WERI-Rb-1 (cell line): ENCODE measurements around the gene SEC14L3.
A peak's percentile ranks its signal among the peaks of the same experiment; 100 is the strongest.

Source experiments
- DNase-seq: peaks from one replicate; pipeline ENCODE4 v3.0.0-alpha.2; 2020
- H3K27ac ChIP-seq: fragments of 250-450 bp; sonication (Bioruptor Pico); 2 replicates; pipeline ENCODE4 v1.5.1; 2020; ENCODE audit warnings: mild to moderate bottlenecking, moderate library complexity
- H3K27me3 ChIP-seq: fragments of 250-450 bp; sonication (Bioruptor Pico); 2 replicates; pipeline ENCODE4 v1.5.1; 2021; ENCODE audit warnings: mild to moderate bottlenecking, low read depth, moderate library complexity; ENCODE audit not compliant: insufficient read depth, severe bottlenecking
- H3K36me3 ChIP-seq: fragments of 250-450 bp; sonication (Bioruptor Pico); 2 replicates; pipeline ENCODE4 v1.5.1; 2020; ENCODE audit warnings: mild to moderate bottlenecking, moderate library complexity
- H3K4me3 ChIP-seq: 2 replicates; pipeline ENCODE4 v1.5.1; 2011; ENCODE audit warnings: low read depth, mild to moderate bottlenecking, control low read depth, low read length
- H3K9me3 ChIP-seq: fragments of 250-450 bp; sonication (Bioruptor Pico); 2 replicates; pipeline ENCODE4 v1.5.1; 2021; ENCODE audit warnings: mild to moderate bottlenecking, moderate library complexity; ENCODE audit not compliant: severe bottlenecking
- CTCF ChIP-seq: IDR thresholded peaks from 2 replicates; pipeline ENCODE4 v1.5.1; 2011; ENCODE audit warnings: low read depth, mild to moderate bottlenecking, control low read depth, inconsistent platforms, low read length

SEC14L3 gene

GRCh38 chr22:30447656-30448055 lies 24.2 kb downstream of the SEC14L3 start:
- no peak for TF ChIP-seq CTCF
- no peak for DNase-seq

DNA sequence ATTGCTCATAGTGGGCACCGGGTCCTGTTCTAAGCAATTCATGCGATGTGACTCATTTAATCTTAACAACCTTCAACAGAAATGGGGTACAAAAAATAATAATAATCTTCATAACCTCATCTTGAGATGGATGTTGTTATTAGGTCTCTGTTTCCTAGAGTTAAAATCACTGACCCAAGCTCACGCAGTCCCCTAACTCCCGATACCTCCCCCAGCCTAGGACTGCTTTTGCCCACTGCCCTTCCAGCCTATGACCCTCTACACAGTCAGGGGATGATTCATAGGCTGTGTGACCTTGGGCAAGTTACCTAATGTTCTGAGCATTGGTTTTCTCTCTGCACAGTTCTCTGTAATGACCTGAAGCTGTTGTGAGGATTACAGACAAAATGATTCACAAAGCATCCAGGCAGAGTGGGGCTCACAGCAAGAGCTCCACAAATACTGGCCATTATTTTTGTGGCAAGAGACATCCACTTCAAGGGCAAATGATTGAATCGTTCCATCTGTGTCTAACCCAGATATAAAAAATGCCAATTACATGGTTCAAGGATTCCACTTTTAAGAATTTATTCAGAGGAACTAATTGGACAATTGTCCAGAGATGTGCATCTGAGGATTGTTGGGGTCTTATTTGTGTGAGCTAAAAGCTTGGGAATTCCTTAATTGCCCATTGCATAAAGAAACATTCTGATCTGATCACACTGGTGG lies 26.2 kb downstream of the SEC14L3 start:
- no peak for TF ChIP-seq CTCF
- Histone ChIP-seq H3K27ac (peak overlapping the region; percentile 13; the same call in 1 of the 2 replicates), H3K27me3 (no peaks in the 10 kb centered on the region), H3K9me3 (no peaks in the 10 kb centered on the region), H3K36me3 (no peaks in the 10 kb centered on the region), H3K4me3 (no peak overlapping the region)
- DNase-seq: no peak

More at GRCh38 chr22:30447656-30448055, 24.2 kb downstream of the SEC14L3 start:
- Histone ChIP-seq H3K36me3 (no peaks in the 10 kb centered on the region), H3K4me3 (no peak overlapping the region), H3K9me3 (no peaks in the 10 kb centered on the region), H3K27ac (no peak overlapping the region), H3K27me3 (no peaks in the 10 kb centered on the region)

DNA sequence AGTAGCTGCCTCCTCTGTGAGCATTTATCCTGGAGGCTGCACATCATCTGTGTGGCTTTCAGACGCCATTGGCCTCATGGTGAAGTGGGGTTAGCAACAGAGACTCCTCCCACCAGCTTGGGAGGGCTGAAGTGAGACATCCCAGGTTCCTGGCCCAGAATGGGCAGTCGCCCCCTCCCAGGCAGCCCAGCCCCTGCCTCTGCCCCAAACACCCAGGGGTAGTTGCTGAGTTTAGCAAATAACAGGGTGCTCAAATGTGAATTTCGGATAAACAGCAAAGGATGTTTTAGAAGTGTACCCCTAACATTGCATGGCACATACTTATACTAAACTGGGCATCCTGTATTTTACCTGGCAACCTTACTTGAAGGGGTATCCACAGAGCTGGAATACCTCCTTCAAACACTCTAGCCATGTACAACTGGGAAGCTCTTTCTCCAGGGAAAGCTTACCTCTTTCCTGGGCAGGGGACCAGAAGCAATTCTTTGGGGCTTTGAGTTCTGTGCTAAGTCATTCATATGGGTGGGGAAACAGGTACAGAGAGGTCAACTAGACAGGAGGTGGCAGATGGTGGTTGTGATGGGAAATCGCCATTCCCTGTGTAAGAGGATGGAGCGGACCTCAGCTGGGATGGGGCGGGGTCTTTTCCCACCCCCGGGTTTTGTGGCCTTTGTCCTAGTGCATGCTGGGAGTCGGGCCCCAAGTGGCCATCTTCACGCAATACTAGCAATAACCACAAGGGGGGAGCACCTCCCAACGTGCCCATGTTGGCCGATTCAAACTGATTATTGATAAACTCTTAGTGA lies 27.0 kb downstream of the SEC14L3 start:
- peak; percentile 90 for DNase-seq
- H3K27ac ChIP-seq: peak overlapping the region; percentile 45
- H3K27me3 ChIP-seq: no peaks in the 10 kb centered on the region
- H3K9me3 ChIP-seq: no peaks in the 10 kb centered on the region
- peak; percentile 77 for TF ChIP-seq CTCF
- H3K4me3 ChIP-seq: no peak overlapping the region
- no peaks in the 10 kb centered on the region for H3K36me3 ChIP-seq

- H3K27ac ChIP-seq: no peak overlapping the region
- H3K4me3 ChIP-seq: no peak overlapping the region
- H3K27me3 ChIP-seq: no peaks in the 10 kb centered on the region
- no peak for DNase-seq
- H3K36me3 ChIP-seq: no peaks in the 10 kb centered on the region
- H3K9me3 ChIP-seq: peaks cover 2% of the 10 kb centered on the region
- TF ChIP-seq CTCF: no peak
Observed at GRCh38 chr22:30441088-30441487, 30.7 kb downstream of the SEC14L3 start.

DNA sequence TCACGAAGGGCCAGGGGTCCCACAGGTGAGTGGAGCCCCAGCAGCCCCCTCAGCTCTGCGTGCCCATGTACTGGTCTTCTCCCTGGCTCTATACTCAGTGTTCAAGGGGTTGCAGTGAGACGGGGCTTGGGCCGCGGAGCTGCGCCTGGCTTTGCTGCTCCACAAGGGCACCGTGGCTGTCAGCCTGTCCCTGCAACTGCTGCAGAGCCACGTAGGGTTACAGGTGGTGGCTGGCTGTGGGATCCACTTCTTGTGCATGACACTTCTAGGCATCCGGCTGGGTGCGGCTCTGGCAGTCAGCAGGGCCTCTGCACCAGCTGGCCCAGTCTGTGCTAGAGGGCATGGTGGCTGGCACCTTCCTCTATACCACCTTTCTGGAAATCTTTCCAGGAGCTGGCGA lies 32.0 kb downstream of the SEC14L3 start:
- H3K9me3 ChIP-seq: peaks cover 10% of the 10 kb centered on the region
- no peaks in the 10 kb centered on the region for H3K27me3 ChIP-seq
- TF ChIP-seq CTCF: no peak
- no peaks in the 10 kb centered on the region for H3K36me3 ChIP-seq
- H3K27ac ChIP-seq: no peak overlapping the region
- DNase-seq: no peak
- no peak overlapping the region for H3K4me3 ChIP-seq
